ENCODE data around the gene OTOF. TPM values are rescaled to one million over a fixed set of nuclear protein-coding genes. Genes with fewer than 3 reads are reported as not detected.

OTOF gene
- total and polyA plus RNA-seq, 12 donors = 0.03 to 0.25 (median 0.08) TPM; not detected in 8

DNA sequence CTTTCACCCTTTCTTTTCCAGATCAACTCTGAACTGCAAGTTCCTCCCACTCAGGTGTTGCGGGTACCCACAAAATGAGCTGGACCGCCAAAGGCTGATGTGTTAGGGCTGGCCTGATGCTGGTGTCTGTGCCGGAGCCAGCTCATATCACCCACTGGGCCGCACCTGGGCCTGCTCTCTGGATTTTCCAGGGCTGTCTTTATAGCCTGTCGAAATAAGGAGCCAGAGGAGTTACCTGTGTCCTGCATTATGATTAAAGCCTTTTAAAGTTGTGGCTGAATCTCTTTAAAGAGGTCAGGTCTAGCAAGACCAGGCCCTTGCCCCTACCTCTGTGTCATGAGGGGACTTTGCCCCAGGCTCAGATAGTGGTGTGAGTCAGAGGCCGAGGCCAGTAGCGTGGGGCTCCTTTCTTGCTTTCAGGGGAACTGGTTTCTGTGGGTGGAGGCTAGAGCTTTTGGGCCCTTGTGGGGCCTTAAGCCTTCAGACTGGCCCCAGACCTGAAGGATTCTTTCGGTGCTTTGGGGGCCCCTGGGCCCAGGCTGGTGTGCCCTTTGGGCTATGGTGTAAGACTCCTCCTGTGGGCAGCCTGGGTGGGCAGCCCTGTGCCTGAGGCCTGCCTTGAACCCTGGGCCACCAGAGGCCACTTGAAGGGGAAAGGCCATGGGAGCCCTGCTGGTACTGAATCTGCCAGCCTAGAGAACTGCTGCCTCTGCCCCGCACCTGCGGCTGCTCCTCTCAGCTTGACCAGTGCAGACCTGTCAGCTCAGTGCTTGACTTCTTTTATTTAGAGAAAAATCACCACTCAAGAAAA, 21.3 kb downstream of the OTOF start:
- Histone ChIP-seq H3K27me3 (no peaks in the 10 kb centered on the region), H3K4me3 (no peak overlapping the region), H3K36me3 (no peaks in the 10 kb centered on the region), H3K27ac (no peak overlapping the region), H3K4me1 (peaks cover 0 to 22% (median 0%) of the 10 kb centered on the region in 9 donors), H3K9me3 (peaks cover 0 to 4% (median 0%) of the 10 kb centered on the region in 11 donors)
- no peak for ATAC-seq
- TF ChIP-seq, protein P1, sequence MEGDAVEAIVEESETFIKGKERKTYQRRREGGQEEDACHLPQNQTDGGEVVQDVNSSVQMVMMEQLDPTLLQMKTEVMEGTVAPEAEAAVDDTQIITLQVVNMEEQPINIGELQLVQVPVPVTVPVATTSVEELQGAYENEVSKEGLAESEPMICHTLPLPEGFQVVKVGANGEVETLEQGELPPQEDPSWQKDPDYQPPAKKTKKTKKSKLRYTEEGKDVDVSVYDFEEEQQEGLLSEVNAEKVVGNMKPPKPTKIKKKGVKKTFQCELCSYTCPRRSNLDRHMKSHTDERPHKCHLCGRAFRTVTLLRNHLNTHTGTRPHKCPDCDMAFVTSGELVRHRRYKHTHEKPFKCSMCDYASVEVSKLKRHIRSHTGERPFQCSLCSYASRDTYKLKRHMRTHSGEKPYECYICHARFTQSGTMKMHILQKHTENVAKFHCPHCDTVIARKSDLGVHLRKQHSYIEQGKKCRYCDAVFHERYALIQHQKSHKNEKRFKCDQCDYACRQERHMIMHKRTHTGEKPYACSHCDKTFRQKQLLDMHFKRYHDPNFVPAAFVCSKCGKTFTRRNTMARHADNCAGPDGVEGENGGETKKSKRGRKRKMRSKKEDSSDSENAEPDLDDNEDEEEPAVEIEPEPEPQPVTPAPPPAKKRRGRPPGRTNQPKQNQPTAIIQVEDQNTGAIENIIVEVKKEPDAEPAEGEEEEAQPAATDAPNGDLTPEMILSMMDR (IDR thresholded peaks at IDR 0.05) = no peak
- 96 to 97% methylated on average over 10 of the region's 10 CpGs for WGBS, 2 donors
- DNase-seq = no peak
- intact Hi-C loops (cut with DNase I) = no loop called here

DNA sequence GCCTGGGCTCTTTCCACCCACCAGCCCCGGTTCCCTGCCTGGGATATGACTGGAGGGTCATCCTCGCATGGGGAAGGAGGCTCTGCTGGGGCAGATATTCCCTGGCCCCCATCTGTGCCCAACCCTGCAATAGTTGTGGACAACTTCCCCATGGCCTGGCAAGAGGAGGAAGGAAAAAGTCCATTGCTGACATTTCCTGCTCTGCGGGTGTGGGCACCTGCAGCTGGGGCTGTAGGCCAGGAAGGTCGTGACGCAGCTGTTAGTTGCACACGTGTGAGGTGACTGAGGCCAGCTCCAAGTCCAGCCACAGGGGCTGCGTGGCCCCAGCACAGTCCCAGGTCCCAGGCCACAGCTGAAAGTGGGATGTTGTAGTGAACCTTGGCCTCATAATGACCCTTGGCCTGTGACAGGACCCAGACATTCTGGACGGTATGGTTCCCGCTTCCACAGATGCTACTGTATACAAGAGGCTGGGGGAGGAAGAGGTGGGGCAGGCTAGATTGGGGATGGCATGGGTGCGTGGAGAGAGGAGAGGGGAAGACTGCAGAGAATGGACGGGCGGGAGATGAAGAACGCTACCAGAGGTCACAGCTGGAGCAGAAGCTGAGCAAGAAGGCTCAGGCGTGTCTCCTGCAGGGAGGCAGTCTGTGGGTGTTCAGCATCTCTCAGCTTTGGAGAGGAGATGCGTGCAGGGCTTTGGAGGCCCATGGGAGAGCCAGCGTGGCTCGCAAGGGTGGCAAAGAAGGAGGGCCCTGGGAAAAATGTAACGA, 22.1 kb downstream of the OTOF start:
- intact Hi-C loops (cut with DNase I) = no loop called here
- H3K27me3 ChIP-seq = no peaks in the 10 kb centered on the region
- WGBS, 2 donors = 76 to 77% methylated on average over 17 to 18 of the region's 18 CpGs
- no peak overlapping the region for H3K4me3 ChIP-seq
- peaks cover 0 to 22% (median 0%) of the 10 kb centered on the region in 9 donors for H3K4me1 ChIP-seq
- peak in 1 of 2 donors; percentile 36 for DNase-seq
- no peak overlapping the region for H3K27ac ChIP-seq
- TF ChIP-seq, protein P1 (IDR thresholded peaks at IDR 0.05) = no peak
- no peaks in the 10 kb centered on the region for H3K36me3 ChIP-seq
- ATAC-seq = peak; percentile 44 to 72 (median 66)
- H3K9me3 ChIP-seq = peaks cover 0 to 6% (median 0%) of the 10 kb centered on the region in 11 donors

DNA sequence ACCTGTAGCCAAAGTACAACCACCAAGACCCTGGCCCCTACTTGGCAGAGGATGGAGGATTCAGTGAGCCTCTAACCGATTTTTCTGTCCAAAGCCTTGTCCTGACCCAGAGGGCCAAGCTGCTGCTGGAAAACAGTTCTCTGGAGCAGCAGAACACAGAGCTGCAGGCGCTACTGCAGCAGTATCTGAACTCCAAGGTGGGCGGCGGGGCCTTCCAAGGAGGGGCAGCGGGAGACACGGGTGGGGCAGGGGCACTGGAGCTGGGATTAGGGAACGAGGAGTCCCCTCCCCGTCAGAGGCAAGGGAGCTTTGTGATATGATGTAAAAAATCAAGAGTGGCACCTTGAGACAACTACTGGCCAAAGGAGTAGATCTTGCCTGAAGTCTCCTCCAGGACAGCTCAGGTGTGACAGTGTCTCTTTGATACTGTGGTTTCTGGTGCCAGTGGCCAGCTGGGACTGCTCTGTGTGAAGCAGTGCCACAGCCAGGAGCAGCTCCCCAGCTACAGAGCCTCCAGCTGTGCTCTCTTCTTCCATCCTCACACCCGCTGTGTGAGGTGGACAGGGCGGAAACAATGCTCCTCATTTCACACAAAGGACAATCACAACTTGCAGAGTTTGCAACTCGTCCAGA, 22.8 kb downstream of the OTOF start:
- WGBS, 2 donors = 76 to 80% methylated on average over 11 of the region's 11 CpGs

More for the DNA sequence above, 22.8 kb downstream of the OTOF start:
- Histone ChIP-seq H3K9me3 (peaks cover 0 to 6% (median 0%) of the 10 kb centered on the region in 11 donors), H3K4me1 (peaks cover 0 to 22% (median 0%) of the 10 kb centered on the region in 9 donors), H3K36me3 (no peaks in the 10 kb centered on the region), H3K27ac (no peak overlapping the region), H3K4me3 (no peak overlapping the region), H3K27me3 (peaks cover 0 to under 1% (median 0%) of the 10 kb centered on the region in 7 donors)
- intact Hi-C loops (cut with DNase I) = no loop called here
- TF ChIP-seq, protein P1 (IDR thresholded peaks at IDR 0.05) = no peak
- ATAC-seq (peak in 5 of 8 donors; percentile 12 to 41 (median 23)), DNase-seq (no peak)
